ENCODE results near the gene CGB5. TPM values are rescaled to one million over a fixed set of nuclear protein-coding genes. Genes with fewer than 3 reads are reported as not detected.
"Not testable (repeated sequence)": the region's sequence is repeated elsewhere in the genome, so short reads cannot be mapped to it uniquely, and the experiment has no call there.

The CGB5 gene
- polyA plus RNA-seq, 1 of the 3 experiments (the other 2 are of a cell fraction) = 0.16 TPM

DNA sequence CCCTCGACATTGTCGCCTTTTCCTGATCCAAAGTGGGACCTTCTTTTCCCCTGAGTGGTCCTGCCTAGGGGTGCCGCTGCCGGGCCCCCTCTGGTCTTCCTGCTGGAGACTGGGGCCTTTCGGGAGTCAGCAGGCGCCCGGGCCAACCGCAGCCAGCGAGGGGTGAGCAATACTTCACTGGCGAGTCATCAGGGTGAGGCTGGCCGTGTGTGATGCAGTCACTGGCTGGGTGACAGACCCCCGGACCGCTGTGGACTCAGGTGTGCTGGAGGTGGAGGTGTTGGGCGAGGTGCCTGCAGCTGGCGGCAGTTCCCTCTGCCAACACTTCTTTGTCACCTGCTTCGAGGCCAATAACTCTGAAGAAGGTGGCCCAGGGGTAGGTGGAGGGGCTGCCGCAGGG is 1.5 kb upstream of the CGB5 start (continued):
- TF ChIP-seq REST (IDR thresholded peaks at IDR 0.05; ENCODE audit: low read depth, low read length) (no peak), NFIC (IDR thresholded peaks at IDR 0.05; ENCODE audit: borderline replicate concordance) (no peak), CHD2 (IDR thresholded peaks at IDR 0.05; ENCODE audit: low read length, partially characterized antibody) (no peak), TCF12 (IDR thresholded peaks at IDR 0.05) (no peak)

GRCh38 chr19:49042666-49043065 is 982 bp upstream of the CGB5 start:
- H3K27me3 ChIP-seq (ENCODE audit: insufficient read depth); H3K9me2 ChIP-seq; H3K27ac ChIP-seq (ENCODE audit: low read depth in 2 of 2, low read length in 1 of 2); H3F3A ChIP-seq (replicated peaks; ENCODE audit: insufficient read depth); H3K9ac ChIP-seq; H3K79me2 ChIP-seq (ENCODE audit: insufficient read depth); H4K20me1 ChIP-seq (ENCODE audit: insufficient read depth); H3K4me1 ChIP-seq (ENCODE audit: control insufficient read depth in 1 of 2, insufficient read depth in 2 of 2, low read depth in 1 of 2, low read length in 1 of 2); DNase-seq; H3K4me3 ChIP-seq (ENCODE audit: low read depth in 2 of 2, low read length in 1 of 2); H3K4me2 ChIP-seq; H3K9me3 ChIP-seq; H3K36me3 ChIP-seq (replicated peaks in 1 of 2; ENCODE audit: control insufficient read depth in 1 of 2, insufficient read depth in 2 of 2, low read length in 1 of 2); POLR2A ChIA-PET; H2AFZ ChIP-seq (ENCODE audit: low read depth): not testable (repeated sequence)
- CTCF ChIA-PET = interaction anchor here (0.7 to 1.1 kb wide), 2 partner anchors 156 to 1465 kb away, joined by 3 read pairs; no protein-coding TSS in a partner anchor
- WGBS (ENCODE audit: low lambda C conversion rate) = 64% methylated on average over 1 of the region's 4 CpGs

- H2AFZ ChIP-seq (ENCODE audit: low read depth); H3K9ac ChIP-seq; H3K9me3 ChIP-seq; H4K20me1 ChIP-seq (ENCODE audit: insufficient read depth); H3K4me3 ChIP-seq (ENCODE audit: low read depth in 2 of 2, low read length in 1 of 2); H3K4me2 ChIP-seq; H3K9me2 ChIP-seq; H3K27me3 ChIP-seq (ENCODE audit: insufficient read depth); H3K36me3 ChIP-seq (replicated peaks in 1 of 2; ENCODE audit: control insufficient read depth in 1 of 2, insufficient read depth in 2 of 2, low read length in 1 of 2); H3K79me2 ChIP-seq (ENCODE audit: insufficient read depth); H3F3A ChIP-seq (replicated peaks; ENCODE audit: insufficient read depth); DNase-seq; POLR2A ChIA-PET; H3K27ac ChIP-seq (ENCODE audit: low read depth in 2 of 2, low read length in 1 of 2); CTCF ChIA-PET; H3K4me1 ChIP-seq (ENCODE audit: control insufficient read depth in 1 of 2, insufficient read depth in 2 of 2, low read depth in 1 of 2, low read length in 1 of 2): not testable (repeated sequence)
- 70% methylated on average over 2 of the region's 12 CpGs for WGBS (ENCODE audit: low lambda C conversion rate)
Measured at GRCh38 chr19:49049011-49049410, 5.4 kb downstream of the CGB5 start, which contains the start of gene CGB8. CGB8 (minus strand) TSS chr19:49049111; CDS start chr19:49048739, 372 bp downstream.

- 61% methylated on average over 3 of the region's 4 CpGs for WGBS (ENCODE audit: low lambda C conversion rate)
- H3K79me2 ChIP-seq (ENCODE audit: insufficient read depth); CTCF ChIA-PET; H3F3A ChIP-seq (replicated peaks; ENCODE audit: insufficient read depth); H3K9me2 ChIP-seq; H3K36me3 ChIP-seq (replicated peaks in 1 of 2; ENCODE audit: control insufficient read depth in 1 of 2, insufficient read depth in 2 of 2, low read length in 1 of 2); H3K9me3 ChIP-seq; H3K4me3 ChIP-seq (ENCODE audit: low read depth in 2 of 2, low read length in 1 of 2); H3K4me1 ChIP-seq (ENCODE audit: control insufficient read depth in 1 of 2, insufficient read depth in 2 of 2, low read depth in 1 of 2, low read length in 1 of 2); H3K4me2 ChIP-seq; POLR2A ChIA-PET; H3K27me3 ChIP-seq (ENCODE audit: insufficient read depth); H3K9ac ChIP-seq; H3K27ac ChIP-seq (ENCODE audit: low read depth in 2 of 2, low read length in 1 of 2); H2AFZ ChIP-seq (ENCODE audit: low read depth); DNase-seq; H4K20me1 ChIP-seq (ENCODE audit: insufficient read depth): not testable (repeated sequence)
Measured at GRCh38 chr19:49049834-49050233, 6.2 kb downstream of the CGB5 start.

Measured in SK-N-SH (cell line).